ENCODE data around the gene HPDL. TPM values are rescaled to one million over a fixed set of nuclear protein-coding genes. Genes with fewer than 3 reads are reported as not detected.

Gene HPDL
- total RNA-seq, 1 donor, result 1.3 TPM

DNA sequence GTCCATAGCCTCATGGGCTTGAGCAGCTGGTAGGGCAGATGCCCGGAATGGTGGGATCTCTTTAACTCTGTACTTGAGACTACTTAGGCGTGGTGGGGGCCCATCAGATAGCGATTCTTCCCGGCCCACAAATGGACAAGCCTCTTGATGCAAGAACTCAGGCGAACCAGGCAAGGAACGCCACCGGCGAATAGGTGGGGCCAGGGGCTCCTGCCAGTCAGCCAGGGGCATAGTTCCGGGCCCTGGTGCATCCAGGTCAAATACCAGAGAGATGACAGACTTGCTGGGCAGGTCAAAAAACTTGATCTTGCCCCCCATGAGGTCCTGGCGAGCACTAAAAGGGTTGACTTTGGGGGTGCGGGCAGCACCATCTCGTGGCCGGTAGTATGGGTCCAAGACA, 18.3 kb downstream of the HPDL start:
- TF ChIP-seq, protein P1, sequence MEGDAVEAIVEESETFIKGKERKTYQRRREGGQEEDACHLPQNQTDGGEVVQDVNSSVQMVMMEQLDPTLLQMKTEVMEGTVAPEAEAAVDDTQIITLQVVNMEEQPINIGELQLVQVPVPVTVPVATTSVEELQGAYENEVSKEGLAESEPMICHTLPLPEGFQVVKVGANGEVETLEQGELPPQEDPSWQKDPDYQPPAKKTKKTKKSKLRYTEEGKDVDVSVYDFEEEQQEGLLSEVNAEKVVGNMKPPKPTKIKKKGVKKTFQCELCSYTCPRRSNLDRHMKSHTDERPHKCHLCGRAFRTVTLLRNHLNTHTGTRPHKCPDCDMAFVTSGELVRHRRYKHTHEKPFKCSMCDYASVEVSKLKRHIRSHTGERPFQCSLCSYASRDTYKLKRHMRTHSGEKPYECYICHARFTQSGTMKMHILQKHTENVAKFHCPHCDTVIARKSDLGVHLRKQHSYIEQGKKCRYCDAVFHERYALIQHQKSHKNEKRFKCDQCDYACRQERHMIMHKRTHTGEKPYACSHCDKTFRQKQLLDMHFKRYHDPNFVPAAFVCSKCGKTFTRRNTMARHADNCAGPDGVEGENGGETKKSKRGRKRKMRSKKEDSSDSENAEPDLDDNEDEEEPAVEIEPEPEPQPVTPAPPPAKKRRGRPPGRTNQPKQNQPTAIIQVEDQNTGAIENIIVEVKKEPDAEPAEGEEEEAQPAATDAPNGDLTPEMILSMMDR (IDR thresholded peaks at IDR 0.05; ENCODE audit: insufficient read depth, low read depth, low read length), result no peak
- DNase-seq (ENCODE audit: low read depth), result no peak
- H3K4me3 ChIP-seq (ENCODE audit: low read depth, low read length), result no peak overlapping the region

DNA sequence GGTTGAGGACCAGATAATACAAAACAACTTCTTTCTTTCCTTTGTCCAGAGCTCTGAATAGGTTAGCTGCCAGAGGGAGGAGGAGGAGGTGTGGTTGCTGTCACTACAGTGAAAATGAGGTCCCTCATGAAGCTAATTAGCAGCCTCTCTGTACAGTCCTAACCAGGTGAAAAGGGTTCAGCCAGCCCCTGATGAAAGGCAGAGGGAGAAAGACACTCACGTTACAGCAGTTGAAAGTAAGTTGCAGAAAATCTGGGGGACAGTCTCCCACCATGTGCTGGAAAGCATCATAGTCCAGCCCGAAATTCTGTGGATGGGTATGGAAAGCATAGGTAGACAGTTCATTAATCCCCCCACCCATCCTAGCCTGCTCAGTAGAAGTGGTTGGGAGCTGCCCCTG, 19.8 kb downstream of the HPDL start:
- TF ChIP-seq, protein P1 (IDR thresholded peaks at IDR 0.05; ENCODE audit: insufficient read depth, low read depth, low read length), result no peak
- no peak for DNase-seq (ENCODE audit: low read depth)
- no peak overlapping the region for H3K4me3 ChIP-seq (ENCODE audit: low read depth, low read length)

DNA sequence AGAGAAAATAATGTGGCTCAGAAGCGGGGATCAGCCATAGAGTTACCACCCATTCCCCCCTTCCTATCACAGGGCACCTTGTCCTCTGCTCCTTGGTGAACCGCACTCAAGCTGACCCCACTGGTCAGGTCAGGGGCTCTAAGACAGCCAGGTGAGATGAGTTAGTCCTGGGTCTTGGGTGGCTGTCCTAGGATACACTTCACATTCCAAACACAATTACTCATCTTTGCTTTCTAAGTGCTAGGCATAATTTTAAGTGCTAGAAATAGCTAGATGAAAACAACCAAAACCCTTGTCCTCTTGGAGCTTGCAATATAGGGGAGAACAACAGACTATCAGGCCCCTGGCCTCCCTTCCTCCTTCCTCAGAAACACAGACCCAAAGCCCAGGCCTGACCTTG, 21.3 kb downstream of the HPDL start:
- no peak for DNase-seq (ENCODE audit: low read depth)
- H3K4me3 ChIP-seq (ENCODE audit: low read depth, low read length), result no peak overlapping the region
- TF ChIP-seq, protein P1 (IDR thresholded peaks at IDR 0.05; ENCODE audit: insufficient read depth, low read depth, low read length), result no peak

DNA sequence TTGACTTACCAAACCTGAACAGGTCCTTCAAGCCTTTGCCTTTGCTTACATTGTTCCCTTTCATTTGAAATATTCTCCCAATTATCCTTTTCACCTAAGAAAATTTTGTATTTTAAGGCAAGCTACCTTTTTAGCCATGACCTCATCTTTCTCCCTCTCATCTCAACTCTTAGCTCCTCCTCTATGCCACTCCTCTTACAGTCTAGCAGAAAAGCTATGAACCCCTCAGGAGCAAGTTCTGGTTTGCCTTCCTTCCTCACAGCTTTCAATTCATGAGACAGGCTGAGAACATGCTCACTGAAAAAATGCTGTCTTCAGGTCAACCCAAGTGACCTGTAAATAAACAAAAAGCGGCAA, 21.9 kb downstream of the HPDL start:
- TF ChIP-seq, protein P1 (IDR thresholded peaks at IDR 0.05; ENCODE audit: insufficient read depth, low read depth, low read length), result no peak
- peak; percentile 39 for DNase-seq (ENCODE audit: low read depth)

DNA sequence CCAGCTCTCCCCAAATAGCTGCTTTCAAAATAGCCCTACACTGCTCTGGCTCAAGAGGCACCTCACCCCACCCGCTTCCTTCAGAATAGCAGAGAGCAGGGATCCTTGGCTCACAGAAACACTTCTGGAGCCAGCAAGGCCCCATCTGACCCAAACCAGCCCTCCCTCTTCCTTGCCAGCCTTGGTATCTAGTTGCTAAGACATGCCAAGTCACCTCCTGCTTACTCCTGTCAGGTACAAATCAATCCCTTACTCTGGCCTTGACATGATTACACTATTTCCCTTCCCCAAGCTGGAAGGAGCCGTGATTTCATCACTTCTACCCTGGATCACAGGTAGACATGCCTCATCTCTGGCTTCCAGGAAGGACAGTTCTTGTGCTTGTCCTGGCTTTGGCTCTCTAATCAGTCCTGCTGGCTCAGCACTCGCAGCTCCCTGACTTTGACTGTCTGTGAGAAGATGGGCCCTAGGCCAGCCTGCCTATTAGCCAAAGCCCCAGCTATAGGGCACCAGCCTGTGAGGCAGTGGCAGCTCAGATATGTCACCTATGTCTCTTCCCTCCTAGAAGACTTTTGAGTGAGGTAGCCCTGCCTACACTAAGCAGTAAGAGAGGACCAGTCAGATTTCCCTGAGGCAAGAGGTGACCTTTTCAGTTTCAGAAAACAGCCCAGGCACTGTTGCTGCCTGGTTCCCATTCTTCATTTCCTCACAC, 22.4 kb downstream of the HPDL start:
- DNase-seq (ENCODE audit: low read depth), result no peak
- H3K4me3 ChIP-seq (ENCODE audit: low read depth, low read length), result no peak overlapping the region
- TF ChIP-seq, protein P1 (IDR thresholded peaks at IDR 0.05; ENCODE audit: insufficient read depth, low read depth, low read length), result no peak

More for the DNA sequence above, 21.9 kb downstream of the HPDL start:
- H3K4me3 ChIP-seq (ENCODE audit: low read depth, low read length), result no peak overlapping the region

DNA sequence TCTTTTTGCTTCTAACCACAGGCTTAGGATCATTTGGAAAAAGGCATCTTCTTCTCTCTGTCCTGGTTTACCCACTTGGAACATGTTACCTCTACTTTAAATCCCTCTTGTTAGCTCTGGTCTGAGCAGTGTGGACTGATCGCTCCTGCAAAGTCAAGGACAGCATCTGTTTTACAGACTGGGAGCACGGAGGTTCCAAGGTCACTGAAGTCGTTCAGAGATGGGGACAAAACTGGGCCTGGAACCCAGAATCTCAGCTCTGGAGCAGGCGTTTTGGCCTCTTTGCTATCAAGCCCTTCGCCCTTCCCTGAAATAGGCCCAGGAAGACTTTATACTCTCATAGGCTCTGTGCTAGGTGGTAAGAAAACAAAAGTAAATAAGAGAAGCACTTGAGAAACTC, 24.8 kb downstream of the HPDL start:
- no peak overlapping the region for H3K4me3 ChIP-seq (ENCODE audit: low read depth, low read length)
- TF ChIP-seq, protein P1 (IDR thresholded peaks at IDR 0.05; ENCODE audit: insufficient read depth, low read depth, low read length), result no peak
- DNase-seq (ENCODE audit: low read depth), result no peak

DNA sequence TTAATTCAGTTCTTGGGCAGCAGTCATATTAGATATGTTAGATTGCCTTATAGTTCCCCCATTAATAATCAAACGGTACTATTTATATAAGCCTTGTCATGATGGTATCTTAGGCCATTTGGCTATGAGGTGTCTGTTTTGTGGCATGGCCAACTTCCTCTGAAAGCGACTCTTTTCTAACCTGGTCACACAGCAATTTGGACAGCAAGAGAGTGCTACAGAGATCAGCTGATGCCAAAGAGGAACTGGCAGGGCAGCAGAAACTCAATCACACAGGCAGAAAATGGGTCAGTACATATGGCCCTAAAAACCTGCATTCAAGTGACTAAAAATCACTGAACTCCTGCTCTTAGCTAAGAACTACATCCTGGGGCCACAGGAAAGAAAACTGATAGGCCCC, 27.0 kb downstream of the HPDL start:
- no peak overlapping the region for H3K4me3 ChIP-seq (ENCODE audit: low read depth, low read length)
- TF ChIP-seq, protein P1 (IDR thresholded peaks at IDR 0.05; ENCODE audit: insufficient read depth, low read depth, low read length), result no peak
- no peak for DNase-seq (ENCODE audit: low read depth)

All from fibroblast of villous mesenchyme (primary cell).